ENCODE results near the gene C4orf50. TPM values are rescaled to one million over a fixed set of nuclear protein-coding genes. Genes with fewer than 3 reads are reported as not detected.

The C4orf50 gene
- total and polyA plus RNA-seq, 4 donors: under 0.01 to 0.17 TPM; not detected in 2

DNA sequence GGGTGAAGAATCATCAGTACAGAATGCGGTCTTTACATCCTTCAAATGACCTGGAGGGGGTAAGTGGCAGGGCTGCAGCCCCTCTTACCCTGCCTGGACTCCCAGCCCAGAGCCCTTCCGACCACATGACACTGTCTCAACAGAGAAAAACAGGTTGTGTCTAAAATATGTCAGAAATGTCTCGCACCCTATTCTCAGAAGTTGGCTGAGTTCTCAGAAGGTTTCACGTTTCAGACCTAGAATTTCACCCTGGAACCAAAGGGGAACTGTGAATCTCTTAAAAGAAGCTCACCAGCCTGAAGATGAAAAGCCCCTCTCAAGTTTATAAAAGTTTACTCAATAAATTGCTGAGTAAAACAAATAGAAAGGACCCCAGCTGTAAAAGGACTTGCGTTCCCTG, 118.3 kb downstream of the C4orf50 start:
- H3K4me1 ChIP-seq (ENCODE audit: control insufficient read depth in 4 of 4, insufficient read depth in 4 of 4, low read length in 3 of 4): no peaks in the 10 kb centered on the region
- WGBS: 58% methylated on average over 5 of the region's 5 CpGs
- TF ChIP-seq HNF4G (IDR thresholded peaks at IDR 0.05) (no peak), HNF4A (conservative IDR thresholded peaks at IDR 0.05) (no peak), YY1 (IDR thresholded peaks at IDR 0.05) (no peak), TAF1 (conservative IDR thresholded peaks at IDR 0.05) (no peak), FOXA1 (IDR thresholded peaks at IDR 0.05) (no peak)
- DNase-seq (ENCODE audit: low spot score): no peak
- H3K27ac ChIP-seq (ENCODE audit: low read depth in 1 of 2, low read length in 2 of 2): no peak overlapping the region
- peaks cover 0 to 12% (median 6%) of the 10 kb centered on the region in 4 donors for H3K27me3 ChIP-seq (ENCODE audit: control insufficient read depth in 4 of 4, insufficient read depth in 4 of 4, low read length in 3 of 4)
- H3K9ac ChIP-seq (ENCODE audit: low read depth in 1 of 2, low read length in 2 of 2): no peak overlapping the region
- H3K4me3 ChIP-seq (ENCODE audit: low read depth in 1 of 3, low read length in 3 of 3): no peak overlapping the region
- H3K9me3 ChIP-seq (ENCODE audit: control insufficient read depth in 4 of 4, low read length in 3 of 4): peaks cover 0 to 8% (median 3%) of the 10 kb centered on the region in 4 donors
- H3K36me3 ChIP-seq (ENCODE audit: control insufficient read depth in 4 of 4, insufficient read depth in 3 of 4, low read depth in 1 of 4, low read length in 3 of 4): no peaks in the 10 kb centered on the region

DNA sequence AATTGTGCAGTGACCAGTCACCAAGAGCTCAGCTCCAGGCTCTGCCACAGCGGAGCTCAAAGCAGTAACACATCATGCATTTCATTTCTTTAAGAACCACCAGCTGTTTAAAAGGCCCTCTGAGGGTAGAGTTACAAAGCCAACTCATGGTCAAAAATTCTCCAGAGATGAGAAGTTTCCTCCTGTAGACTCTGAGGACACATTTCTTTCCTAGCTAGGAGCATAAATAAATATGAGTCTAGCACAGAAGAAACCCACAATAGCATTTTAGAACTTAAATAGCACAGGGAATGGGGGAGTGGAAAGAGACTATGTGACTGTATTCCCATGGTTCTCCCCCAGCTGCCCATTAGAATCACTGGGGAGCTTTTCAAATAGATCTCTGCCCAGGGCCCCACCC, 118.8 kb downstream of the C4orf50 start:
- no peak for DNase-seq (ENCODE audit: low spot score)
- H3K27me3 ChIP-seq (ENCODE audit: control insufficient read depth in 4 of 4, insufficient read depth in 4 of 4, low read length in 3 of 4): peaks cover 0 to 11% (median 5%) of the 10 kb centered on the region in 4 donors

DNA sequence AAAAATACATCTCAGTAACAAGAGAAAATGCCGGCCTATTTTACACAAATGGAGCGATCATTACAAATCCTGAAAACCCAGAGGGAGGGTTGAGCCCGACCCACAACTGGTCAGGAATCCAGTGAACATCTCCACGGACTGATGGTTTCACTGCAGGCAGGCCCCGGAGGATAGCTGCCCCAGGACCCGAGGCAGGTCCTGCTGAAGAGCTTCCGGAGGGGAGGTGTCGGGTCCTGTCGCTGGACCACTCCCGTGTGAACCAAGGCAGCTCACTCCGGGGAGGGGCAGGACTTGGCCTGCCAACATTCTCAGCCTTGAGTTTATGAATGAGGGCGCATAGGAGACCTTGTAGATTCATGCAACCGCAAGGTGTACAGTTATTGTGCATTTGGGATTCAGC, 120.6 kb downstream of the C4orf50 start:
- DNase-seq (ENCODE audit: low spot score): no peak
- Histone ChIP-seq H3K27me3 (ENCODE audit: control insufficient read depth in 4 of 4, insufficient read depth in 4 of 4, low read length in 3 of 4) (peaks cover 6 to 13% (median 9%) of the 10 kb centered on the region in 4 donors), H3K4me3 (ENCODE audit: low read depth in 1 of 3, low read length in 3 of 3) (no peak overlapping the region)

More for the DNA sequence above, 118.8 kb downstream of the C4orf50 start:
- H3K9me3 ChIP-seq (ENCODE audit: control insufficient read depth in 4 of 4, low read length in 3 of 4): peaks cover 0 to 8% (median 3%) of the 10 kb centered on the region in 4 donors
- no peaks in the 10 kb centered on the region for H3K36me3 ChIP-seq (ENCODE audit: control insufficient read depth in 4 of 4, insufficient read depth in 3 of 4, low read depth in 1 of 4, low read length in 3 of 4)
- H3K9ac ChIP-seq (ENCODE audit: low read depth in 1 of 2, low read length in 2 of 2): no peak overlapping the region
- TF ChIP-seq FOXA1 (IDR thresholded peaks at IDR 0.05): no peak
- no peak for TF ChIP-seq NR2F2 (IDR thresholded peaks at IDR 0.05)
- no peaks in the 10 kb centered on the region for H3K4me1 ChIP-seq (ENCODE audit: control insufficient read depth in 4 of 4, insufficient read depth in 4 of 4, low read length in 3 of 4)
- no peak overlapping the region for H3K4me3 ChIP-seq (ENCODE audit: low read depth in 1 of 3, low read length in 3 of 3)
- 82% methylated on average over 1 of the region's 1 CpG for WGBS
- no peak overlapping the region for H3K27ac ChIP-seq (ENCODE audit: low read depth in 1 of 2, low read length in 2 of 2)

DNA sequence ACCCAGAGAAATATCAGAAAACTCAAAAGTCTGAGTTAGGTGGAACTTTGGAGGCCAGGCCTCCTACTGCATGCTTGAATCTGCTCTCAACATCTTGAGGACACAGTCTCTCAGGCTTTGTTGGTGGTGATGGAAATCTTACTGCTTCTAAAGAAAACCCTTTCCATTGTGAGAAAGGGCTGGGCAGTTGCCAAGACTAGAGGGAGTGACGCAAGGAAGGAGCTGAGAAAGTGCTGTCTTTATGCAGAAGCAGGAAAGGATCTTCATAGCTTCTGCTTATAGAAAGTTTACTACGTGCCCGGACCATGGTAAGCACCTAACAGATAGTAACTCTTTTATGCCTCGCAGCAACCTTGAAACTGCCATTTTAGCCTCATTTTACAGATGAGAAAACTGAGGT, 122.9 kb downstream of the C4orf50 start:
- no peaks in the 10 kb centered on the region for H3K36me3 ChIP-seq (ENCODE audit: control insufficient read depth in 4 of 4, insufficient read depth in 3 of 4, low read depth in 1 of 4, low read length in 3 of 4)
- no peak for DNase-seq (ENCODE audit: low spot score)
- TF ChIP-seq EGR1 (IDR thresholded peaks at IDR 0.05; ENCODE audit: low read depth in 2 of 2): no peak
- TF ChIP-seq, protein P1, sequence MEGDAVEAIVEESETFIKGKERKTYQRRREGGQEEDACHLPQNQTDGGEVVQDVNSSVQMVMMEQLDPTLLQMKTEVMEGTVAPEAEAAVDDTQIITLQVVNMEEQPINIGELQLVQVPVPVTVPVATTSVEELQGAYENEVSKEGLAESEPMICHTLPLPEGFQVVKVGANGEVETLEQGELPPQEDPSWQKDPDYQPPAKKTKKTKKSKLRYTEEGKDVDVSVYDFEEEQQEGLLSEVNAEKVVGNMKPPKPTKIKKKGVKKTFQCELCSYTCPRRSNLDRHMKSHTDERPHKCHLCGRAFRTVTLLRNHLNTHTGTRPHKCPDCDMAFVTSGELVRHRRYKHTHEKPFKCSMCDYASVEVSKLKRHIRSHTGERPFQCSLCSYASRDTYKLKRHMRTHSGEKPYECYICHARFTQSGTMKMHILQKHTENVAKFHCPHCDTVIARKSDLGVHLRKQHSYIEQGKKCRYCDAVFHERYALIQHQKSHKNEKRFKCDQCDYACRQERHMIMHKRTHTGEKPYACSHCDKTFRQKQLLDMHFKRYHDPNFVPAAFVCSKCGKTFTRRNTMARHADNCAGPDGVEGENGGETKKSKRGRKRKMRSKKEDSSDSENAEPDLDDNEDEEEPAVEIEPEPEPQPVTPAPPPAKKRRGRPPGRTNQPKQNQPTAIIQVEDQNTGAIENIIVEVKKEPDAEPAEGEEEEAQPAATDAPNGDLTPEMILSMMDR (IDR thresholded peaks at IDR 0.05; ENCODE audit: low read depth, low read length, missing input control): no peak
- TF ChIP-seq RAD21 (IDR thresholded peaks at IDR 0.05): no peak
- no peak overlapping the region for H3K27ac ChIP-seq (ENCODE audit: low read depth in 1 of 2, low read length in 2 of 2)
- H3K4me1 ChIP-seq (ENCODE audit: control insufficient read depth in 4 of 4, insufficient read depth in 4 of 4, low read length in 3 of 4): peaks cover 0 to 7% (median 3%) of the 10 kb centered on the region in 4 donors
- H3K9me3 ChIP-seq (ENCODE audit: control insufficient read depth in 4 of 4, low read length in 3 of 4): peaks cover 2 to 8% (median 4%) of the 10 kb centered on the region in 4 donors
- peaks cover 7 to 23% (median 18%) of the 10 kb centered on the region in 4 donors for H3K27me3 ChIP-seq (ENCODE audit: control insufficient read depth in 4 of 4, insufficient read depth in 4 of 4, low read length in 3 of 4)
- no peak overlapping the region for H3K4me3 ChIP-seq (ENCODE audit: low read depth in 1 of 3, low read length in 3 of 3)
- 69% methylated on average over 4 of the region's 4 CpGs for WGBS
- no peak overlapping the region for H3K9ac ChIP-seq (ENCODE audit: low read depth in 1 of 2, low read length in 2 of 2)

More for the DNA sequence above, 120.6 kb downstream of the C4orf50 start:
- 80% methylated on average over 13 of the region's 13 CpGs for WGBS
- no peaks in the 10 kb centered on the region for H3K36me3 ChIP-seq (ENCODE audit: control insufficient read depth in 4 of 4, insufficient read depth in 3 of 4, low read depth in 1 of 4, low read length in 3 of 4)
- H3K9me3 ChIP-seq (ENCODE audit: control insufficient read depth in 4 of 4, low read length in 3 of 4): peaks cover 2 to 8% (median 4%) of the 10 kb centered on the region in 4 donors
- H3K4me1 ChIP-seq (ENCODE audit: control insufficient read depth in 4 of 4, insufficient read depth in 4 of 4, low read length in 3 of 4): peaks cover 0 to 5% (median 2%) of the 10 kb centered on the region in 4 donors
- H3K9ac ChIP-seq (ENCODE audit: low read depth in 1 of 2, low read length in 2 of 2): no peak overlapping the region
- TF ChIP-seq, protein P1 (IDR thresholded peaks at IDR 0.05; ENCODE audit: low read depth, low read length, missing input control): no peak
- H3K27ac ChIP-seq (ENCODE audit: low read depth in 1 of 2, low read length in 2 of 2): no peak overlapping the region
